Gastrocnemius medialis (tissue), 4 donors: ENCODE results near the gene CASS4.

ENCODE experiments used
- POLR2A ChIP-seq, 2 donors: fragments of 450-650 bp; IDR thresholded peaks; one replicate each; pipeline ENCODE4 v1.6.1; 2017; ENCODE audit warnings: antibody characterized with exemption in 2 of 2, mild to moderate bottlenecking in 2 of 2, moderate library complexity in 2 of 2
- TF ChIP-seq, protein P1 (sequence below), 5 experiments: fragments of 450-650 bp in 3 of 5; fragments of 200-600 bp in 2 of 5; sonication (generic) in 2 of 5; IDR thresholded peaks in 4 of 5; conservative IDR thresholded peaks in 1 of 5; 1 replicate in 4 of 5; 2 replicates in 1 of 5; pipeline ENCODE4 v1.5.1; 2016 to 2019; ENCODE audit warnings: antibody characterized with exemption in 5 of 5, mild to moderate bottlenecking in 3 of 5, moderate library complexity in 3 of 5

- TF ChIP-seq POLR2A (IDR thresholded peaks at IDR 0.05), result no peak
- TF ChIP-seq, protein P1, sequence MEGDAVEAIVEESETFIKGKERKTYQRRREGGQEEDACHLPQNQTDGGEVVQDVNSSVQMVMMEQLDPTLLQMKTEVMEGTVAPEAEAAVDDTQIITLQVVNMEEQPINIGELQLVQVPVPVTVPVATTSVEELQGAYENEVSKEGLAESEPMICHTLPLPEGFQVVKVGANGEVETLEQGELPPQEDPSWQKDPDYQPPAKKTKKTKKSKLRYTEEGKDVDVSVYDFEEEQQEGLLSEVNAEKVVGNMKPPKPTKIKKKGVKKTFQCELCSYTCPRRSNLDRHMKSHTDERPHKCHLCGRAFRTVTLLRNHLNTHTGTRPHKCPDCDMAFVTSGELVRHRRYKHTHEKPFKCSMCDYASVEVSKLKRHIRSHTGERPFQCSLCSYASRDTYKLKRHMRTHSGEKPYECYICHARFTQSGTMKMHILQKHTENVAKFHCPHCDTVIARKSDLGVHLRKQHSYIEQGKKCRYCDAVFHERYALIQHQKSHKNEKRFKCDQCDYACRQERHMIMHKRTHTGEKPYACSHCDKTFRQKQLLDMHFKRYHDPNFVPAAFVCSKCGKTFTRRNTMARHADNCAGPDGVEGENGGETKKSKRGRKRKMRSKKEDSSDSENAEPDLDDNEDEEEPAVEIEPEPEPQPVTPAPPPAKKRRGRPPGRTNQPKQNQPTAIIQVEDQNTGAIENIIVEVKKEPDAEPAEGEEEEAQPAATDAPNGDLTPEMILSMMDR (IDR thresholded peaks at IDR 0.05 in 4 of 5, conservative IDR thresholded peaks at IDR 0.05 in 1 of 5), result no peak
These were observed 11.2 kb downstream of the CASS4 start for GRCh38 chr20:56423211-56423610.
